HEK293T (cell line): ENCODE results near the gene CYP2A6.
"Not testable (repeated sequence)": the region's sequence is repeated elsewhere in the genome, so short reads cannot be mapped to it uniquely, and the experiment has no call there.

Experiments used
- CTCF ChIA-PET: fragments of 350-600 bp; formaldehyde crosslinking; extraction: SDS; loops from one replicate; lab custom pipeline; 2021; ENCODE audit warnings: antibody characterized with exemption, inconsistent platforms; lab: Yijun Ruan, JAX
- POLR2A ChIA-PET: fragments of 350-600 bp; formaldehyde crosslinking; extraction: SDS; loops from one replicate; lab custom pipeline; 2020; ENCODE audit warnings: antibody characterized with exemption, inconsistent platforms; lab: Yijun Ruan, JAX
- DNase-seq: peaks from one replicate; pipeline ENCODE4 v3.0.0; 2012; ENCODE audit warnings: mixed read lengths; ENCODE audit errors: extremely low spot score
- ARNT ChIP-seq: fragments of 450-650 bp; IDR thresholded peaks from 2 replicates; pipeline ENCODE4 v1.6.1; 2017; ENCODE audit warnings: mild to moderate bottlenecking
- BHLHE40 ChIP-seq: fragments of 450-650 bp; IDR thresholded peaks from 2 replicates; pipeline ENCODE4 v1.6.1; 2016; ENCODE audit warnings: mild to moderate bottlenecking, moderate library complexity, borderline replicate concordance
- CTBP1 ChIP-seq: fragments of 450-650 bp; IDR thresholded peaks from 2 replicates; pipeline ENCODE4 v1.6.1; 2016; ENCODE audit warnings: borderline replicate concordance
- ELF4 ChIP-seq: fragments of 450-650 bp; IDR thresholded peaks from 2 replicates; pipeline ENCODE4 v1.6.1; 2017; ENCODE audit warnings: antibody characterized with exemption
- FOXK2 ChIP-seq: fragments of 450-650 bp; IDR thresholded peaks from 2 replicates; pipeline ENCODE4 v1.6.1; 2016; ENCODE audit warnings: mild to moderate bottlenecking
- FOXM1 ChIP-seq: fragments of 450-650 bp; IDR thresholded peaks from 2 replicates; pipeline ENCODE4 v1.6.1; 2017; ENCODE audit warnings: mild to moderate bottlenecking, borderline replicate concordance
- HDGF ChIP-seq: fragments of 450-650 bp; IDR thresholded peaks from 2 replicates; pipeline ENCODE4 v1.6.1; 2017; ENCODE audit warnings: antibody characterized with exemption, borderline replicate concordance
- L3MBTL2 ChIP-seq: fragments of 450-650 bp; conservative IDR thresholded peaks from 2 replicates; pipeline ENCODE4 v1.6.1; 2016; ENCODE audit warnings: mild to moderate bottlenecking
- LEF1 ChIP-seq: fragments of 450-650 bp; IDR thresholded peaks from 2 replicates; pipeline ENCODE4 v1.6.1; 2017; ENCODE audit warnings: mild to moderate bottlenecking, borderline replicate concordance
- NFRKB ChIP-seq: fragments of 450-650 bp; IDR thresholded peaks from 2 replicates; pipeline ENCODE4 v1.6.1; 2016; ENCODE audit warnings: mild to moderate bottlenecking, moderate library complexity
- PKNOX1 ChIP-seq: fragments of 450-650 bp; IDR thresholded peaks from 2 replicates; pipeline ENCODE4 v1.6.1; 2016
- SP1 ChIP-seq: fragments of 450-650 bp; IDR thresholded peaks from 2 replicates; pipeline ENCODE4 v1.6.1; 2017
- SUZ12 ChIP-seq: fragments of 450-650 bp; IDR thresholded peaks from 2 replicates; pipeline ENCODE4 v1.6.1; 2016; ENCODE audit warnings: mild to moderate bottlenecking
- TARDBP ChIP-seq: fragments of 450-650 bp; IDR thresholded peaks from 2 replicates; pipeline ENCODE4 v1.6.1; 2016
- ZNF384 ChIP-seq: fragments of 450-650 bp; IDR thresholded peaks from 2 replicates; pipeline ENCODE4 v1.6.1; 2016

The CYP2A6 gene

GRCh38 chr19:40836754-40837429, 13.4 kb downstream of the CYP2A6 start:
- POLR2A ChIA-PET = no interaction called here
- CTCF ChIA-PET = interaction anchor here (0.9 to 1.3 kb wide), 2 partner anchors 12 to 17 kb away, joined by 3 to 5 read pairs; no protein-coding TSS in a partner anchor

GRCh38 chr19:40833728-40834533, 16.3 kb downstream of the CYP2A6 start:
- DNase-seq, POLR2A ChIA-PET: not testable (repeated sequence)
- CTCF ChIA-PET = interaction anchor here (0.6 kb wide), 1 partner anchor 763 kb away, joined by 3 read pairs; no protein-coding TSS in a partner anchor

More at GRCh38 chr19:40836754-40837429, 13.4 kb downstream of the CYP2A6 start:
- no peak for DNase-seq
- TF ChIP-seq HDGF (no peak), BHLHE40 (no peak), FOXK2 (no peak), SUZ12 (no peak), FOXM1 (no peak), PKNOX1 (no peak), CTBP1 (no peak), ZNF384 (no peak), ARNT (no peak), SP1 (no peak), L3MBTL2 (no peak)

- DNase-seq, POLR2A ChIA-PET, CTCF ChIA-PET: not testable (repeated sequence)
Observed at GRCh38 chr19:40832431-40832790, 17.8 kb downstream of the CYP2A6 start.

GRCh38 chr19:40831502-40832430, 18.5 kb downstream of the CYP2A6 start:
- ChIA-PET POLR2A (no interaction called here), CTCF (no interaction called here)
- TF ChIP-seq BHLHE40 (peak; percentile 60), FOXK2 (no peak), L3MBTL2 (peak; percentile 89), ARNT (no peak)
- DNase-seq = peak; percentile 37

GRCh38 chr19:40830741-40831140, 19.5 kb downstream of the CYP2A6 start:
- DNase-seq, CTCF ChIA-PET, POLR2A ChIA-PET: not testable (repeated sequence)

GRCh38 chr19:40829205-40829604, 21.0 kb downstream of the CYP2A6 start:
- TF ChIP-seq ARNT (no peak), LEF1 (no peak), NFRKB (no peak), TARDBP (no peak), BHLHE40 (no peak), CTBP1 (no peak), FOXM1 (no peak), SP1 (no peak), ZNF384 (no peak), FOXK2 (no peak), SUZ12 (no peak), ELF4 (no peak), PKNOX1 (no peak)
- DNase-seq = no peak
- ChIA-PET POLR2A (no interaction called here), CTCF (no interaction called here)

- CTCF ChIA-PET = interaction anchor here (0.9 kb wide), 1 partner anchor 8 kb away, joined by 3 read pairs; no protein-coding TSS in a partner anchor
- no peak for DNase-seq
- TF ChIP-seq SUZ12 = no peak
- TF ChIP-seq CTBP1 = no peak
- no peak for TF ChIP-seq ELF4
- no peak for TF ChIP-seq L3MBTL2
- TF ChIP-seq TARDBP = no peak
- no peak for TF ChIP-seq PKNOX1
- POLR2A ChIA-PET = no interaction called here
Observed at GRCh38 chr19:40827386-40828247, 22.6 kb downstream of the CYP2A6 start.

- CTCF ChIA-PET, POLR2A ChIA-PET, DNase-seq: not testable (repeated sequence)
Observed at GRCh38 chr19:40826699-40827385, 23.4 kb downstream of the CYP2A6 start.

GRCh38 chr19:40826312-40826698, 23.9 kb downstream of the CYP2A6 start:
- DNase-seq, POLR2A ChIA-PET, CTCF ChIA-PET: not testable (repeated sequence)
